HFFc6 (cell line): ENCODE data around the gene THRSP. TPM values are rescaled to one million over a fixed set of nuclear protein-coding genes. Genes with fewer than 3 reads are reported as not detected.

Experiments
- DNase-seq: peaks from one replicate; pipeline ENCODE4 v3.0.0-alpha.2; 2018
- H3K27ac Mint-ChIP-seq: 2 replicates; pipeline ENCODE4 v1.8.0; 2020; ENCODE audit warnings: mild to moderate bottlenecking, mixed read lengths
- H3K27me3 Mint-ChIP-seq: 2 replicates; pipeline ENCODE4 v1.8.0; 2021; ENCODE audit warnings: mild to moderate bottlenecking, moderate library complexity, mixed read lengths; ENCODE audit not compliant: insufficient read depth
- H3K36me3 Mint-ChIP-seq: 2 replicates; pipeline ENCODE4 v1.8.0; 2021; ENCODE audit warnings: low read depth, mixed read lengths
- H3K4me1 Mint-ChIP-seq: 2 replicates; pipeline ENCODE4 v1.8.0; 2020; ENCODE audit warnings: low read depth, mixed read lengths
- H3K4me3 Mint-ChIP-seq: 2 replicates; pipeline ENCODE4 v1.8.0; 2020; ENCODE audit warnings: mild to moderate bottlenecking, moderate library complexity, mixed read lengths
- H3K9me3 Mint-ChIP-seq: 2 replicates; pipeline ENCODE4 v1.8.0; 2020; ENCODE audit warnings: mild to moderate bottlenecking, mixed read lengths
- total RNA-seq, 6 experiments: library from RNA; stranded (reverse); fragmentation: NEBNext Ultra II Directional; extraction: Animal tissue kit (Norgen Biotek cat#: 25700); gene quantifications; 2 replicates in 1 of 6; 3 replicates in 5 of 6; pipeline ENCODE4 v1.2.3, GENCODE V29; 2021
- TF ChIP-seq, protein P1 (sequence below): fragments of 200-600 bp; sonication (generic); IDR thresholded peaks from 2 replicates; pipeline ENCODE4 v1.5.0; 2021; ENCODE audit warnings: antibody characterized with exemption, mild to moderate bottlenecking

The THRSP gene
- total RNA-seq, 6 experiments from 2014 or later, result not detected

DNA sequence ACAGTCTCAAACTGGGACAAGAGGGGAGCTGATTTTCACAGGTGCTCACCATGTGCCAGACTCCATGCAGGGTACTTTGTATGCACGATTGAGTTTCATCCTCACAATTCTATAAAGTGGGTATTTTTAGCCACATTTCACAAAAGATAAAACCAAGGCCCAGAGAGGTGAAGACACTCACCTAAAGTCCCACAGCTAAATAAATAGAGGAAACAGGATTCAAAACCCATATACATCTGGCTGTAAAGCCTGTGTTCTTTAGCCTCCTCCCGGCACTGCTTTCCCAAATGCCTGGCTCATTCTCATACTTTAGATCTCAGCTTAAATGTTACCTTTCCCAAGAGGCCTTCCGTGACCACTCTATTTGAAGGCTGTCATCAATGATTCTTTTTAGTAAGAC lies 27.3 kb upstream of the THRSP start:
- Mint-ChIP-seq H3K27me3 (peaks cover 2% of the 10 kb centered on the region; the same call in 1 of the 2 replicates), H3K27ac (no peak overlapping the region), H3K9me3 (no peaks in the 10 kb centered on the region), H3K4me3 (no peak overlapping the region), H3K4me1 (peaks cover 35% of the 10 kb centered on the region), H3K36me3 (no peaks in the 10 kb centered on the region)
- TF ChIP-seq, protein P1, sequence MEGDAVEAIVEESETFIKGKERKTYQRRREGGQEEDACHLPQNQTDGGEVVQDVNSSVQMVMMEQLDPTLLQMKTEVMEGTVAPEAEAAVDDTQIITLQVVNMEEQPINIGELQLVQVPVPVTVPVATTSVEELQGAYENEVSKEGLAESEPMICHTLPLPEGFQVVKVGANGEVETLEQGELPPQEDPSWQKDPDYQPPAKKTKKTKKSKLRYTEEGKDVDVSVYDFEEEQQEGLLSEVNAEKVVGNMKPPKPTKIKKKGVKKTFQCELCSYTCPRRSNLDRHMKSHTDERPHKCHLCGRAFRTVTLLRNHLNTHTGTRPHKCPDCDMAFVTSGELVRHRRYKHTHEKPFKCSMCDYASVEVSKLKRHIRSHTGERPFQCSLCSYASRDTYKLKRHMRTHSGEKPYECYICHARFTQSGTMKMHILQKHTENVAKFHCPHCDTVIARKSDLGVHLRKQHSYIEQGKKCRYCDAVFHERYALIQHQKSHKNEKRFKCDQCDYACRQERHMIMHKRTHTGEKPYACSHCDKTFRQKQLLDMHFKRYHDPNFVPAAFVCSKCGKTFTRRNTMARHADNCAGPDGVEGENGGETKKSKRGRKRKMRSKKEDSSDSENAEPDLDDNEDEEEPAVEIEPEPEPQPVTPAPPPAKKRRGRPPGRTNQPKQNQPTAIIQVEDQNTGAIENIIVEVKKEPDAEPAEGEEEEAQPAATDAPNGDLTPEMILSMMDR, result no peak
- DNase-seq, result no peak

DNA sequence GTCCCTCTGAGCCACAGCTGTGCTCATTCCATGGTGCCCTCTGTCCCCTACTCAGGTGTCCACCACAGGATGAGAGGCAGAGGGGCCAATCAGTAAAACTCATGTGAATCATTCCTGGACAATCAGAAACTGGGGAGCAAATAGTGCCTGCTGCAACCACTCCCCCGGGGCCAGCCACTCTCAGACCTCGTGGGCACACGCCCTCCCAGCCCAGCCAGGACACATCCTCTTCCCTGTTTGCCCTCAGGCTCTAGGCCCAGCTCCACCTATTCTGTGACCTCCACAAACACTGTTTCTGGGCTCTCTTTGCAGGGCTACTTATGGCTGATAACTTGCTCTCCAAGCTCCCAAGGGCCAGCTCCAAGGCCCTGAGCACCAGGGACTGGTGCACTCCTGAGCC lies 26.6 kb upstream of the THRSP start:
- Mint-ChIP-seq H3K36me3 (no peaks in the 10 kb centered on the region), H3K27ac (no peak overlapping the region), H3K4me3 (no peak overlapping the region), H3K9me3 (no peaks in the 10 kb centered on the region), H3K27me3 (peaks cover 2% of the 10 kb centered on the region; the same call in 1 of the 2 replicates), H3K4me1 (peaks cover 41% of the 10 kb centered on the region)
- no peak for DNase-seq
- TF ChIP-seq, protein P1, result no peak

DNA sequence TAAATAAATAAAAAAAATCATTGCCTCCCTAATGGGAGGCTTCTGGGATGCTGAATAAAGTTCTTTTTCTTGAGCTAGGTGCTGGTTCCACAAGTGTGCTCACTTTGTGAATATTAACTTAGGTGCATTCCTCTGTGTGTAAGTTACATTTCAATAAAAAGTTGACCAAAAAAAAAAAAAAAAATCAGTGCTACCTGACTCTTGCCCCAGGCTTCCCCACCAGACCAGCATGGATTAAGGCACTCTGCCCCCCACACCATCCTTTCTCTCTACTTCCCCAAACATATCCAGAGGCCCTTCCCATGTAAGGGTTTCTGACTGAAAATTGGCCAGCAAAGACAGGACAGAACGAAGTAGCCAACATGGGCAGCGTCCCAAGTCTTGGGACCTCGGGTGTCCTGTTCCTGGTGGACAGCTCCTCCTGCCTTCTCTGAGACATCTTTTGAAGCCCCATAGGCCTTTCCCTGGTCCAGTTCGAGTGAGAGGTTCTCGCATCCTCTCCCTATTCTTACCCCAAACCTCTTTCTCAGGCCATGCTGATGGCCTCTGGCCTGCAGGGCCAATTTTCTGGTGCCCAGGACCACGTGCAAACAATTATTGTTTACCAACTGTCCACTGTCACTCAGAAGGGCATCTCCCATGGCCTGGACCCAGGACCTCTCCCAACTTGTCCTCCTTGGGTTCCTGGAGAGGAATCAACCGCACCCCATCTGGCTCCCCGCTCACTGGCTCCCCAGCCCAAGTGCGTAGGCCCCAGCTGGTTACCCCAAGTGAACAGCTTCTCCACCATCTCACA lies 25.6 kb upstream of the THRSP start:
- Mint-ChIP-seq H3K4me1 (peaks cover 41% of the 10 kb centered on the region), H3K36me3 (no peaks in the 10 kb centered on the region), H3K4me3 (no peak overlapping the region), H3K9me3 (no peaks in the 10 kb centered on the region), H3K27me3 (peaks cover 2% of the 10 kb centered on the region; the same call in 1 of the 2 replicates), H3K27ac (peak overlapping the region; percentile 43; the same call in 1 of the 2 replicates)
- no peak for DNase-seq
- TF ChIP-seq, protein P1, result no peak

DNA sequence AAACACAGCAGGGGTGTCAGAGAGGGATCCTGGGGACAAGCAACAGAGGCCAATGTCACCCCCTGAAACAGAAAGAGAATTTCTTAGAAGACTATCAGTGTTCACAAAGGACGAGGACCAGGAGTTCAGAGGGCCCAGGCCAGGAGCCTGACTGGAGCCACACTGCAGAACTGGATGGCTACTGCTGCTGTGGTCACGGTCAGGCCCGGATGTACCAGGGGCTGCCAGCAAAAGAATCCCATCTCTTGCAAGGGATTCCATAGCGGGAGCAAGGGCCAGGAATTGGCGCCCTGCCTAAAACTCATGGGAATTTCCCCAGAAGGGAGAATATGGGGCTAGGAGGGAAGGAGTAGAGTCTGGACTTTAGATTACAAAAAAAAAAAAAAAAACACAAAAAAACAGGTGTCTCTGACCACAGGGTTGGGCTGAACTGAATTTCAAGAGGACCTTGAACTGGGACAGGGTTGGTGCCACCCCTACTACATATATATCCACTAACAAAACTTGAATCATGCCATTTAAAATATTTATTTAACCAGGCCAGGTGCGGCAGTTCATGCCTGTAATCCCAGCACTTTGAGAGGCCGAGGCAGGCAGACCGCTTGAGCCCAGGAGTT lies 24.9 kb upstream of the THRSP start:
- Mint-ChIP-seq H3K27ac (peak overlapping the region; percentile 43; the same call in 1 of the 2 replicates), H3K4me3 (no peak overlapping the region), H3K36me3 (no peaks in the 10 kb centered on the region), H3K4me1 (peaks cover 41% of the 10 kb centered on the region), H3K9me3 (no peaks in the 10 kb centered on the region), H3K27me3 (peaks cover 2% of the 10 kb centered on the region; the same call in 1 of the 2 replicates)
- TF ChIP-seq, protein P1, result no peak
- no peak for DNase-seq

DNA sequence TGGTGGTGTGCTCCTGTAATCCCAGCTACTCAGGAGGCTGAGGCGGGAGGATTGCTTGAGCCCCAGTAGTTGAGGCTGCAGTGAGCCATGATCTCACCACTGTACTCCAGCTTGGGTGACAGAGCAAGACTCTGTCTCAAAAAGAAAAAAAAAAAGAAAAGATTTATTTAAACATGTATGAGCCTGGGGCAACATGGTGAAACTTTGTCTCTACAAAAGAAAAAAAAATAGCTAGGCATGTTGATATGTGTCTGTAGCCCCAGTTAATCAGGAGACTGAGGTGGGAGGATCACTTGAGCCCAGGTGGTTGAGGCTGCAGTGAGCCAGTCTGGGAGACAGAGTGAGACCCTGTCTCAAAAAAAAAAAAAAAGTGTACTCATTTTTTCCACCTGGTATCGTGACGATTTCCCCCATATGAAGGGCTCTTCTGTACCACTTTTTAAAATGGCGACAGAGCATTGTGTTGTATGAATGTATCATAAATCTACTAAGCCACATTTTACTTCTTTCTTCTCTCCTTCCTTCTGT lies 24.2 kb upstream of the THRSP start:
- H3K36me3 Mint-ChIP-seq, result no peaks in the 10 kb centered on the region
- peaks cover 39% of the 10 kb centered on the region for H3K4me1 Mint-ChIP-seq
- no peaks in the 10 kb centered on the region for H3K9me3 Mint-ChIP-seq
- TF ChIP-seq, protein P1, result no peak
- H3K27ac Mint-ChIP-seq, result peak overlapping the region; percentile 100
- DNase-seq, result no peak
- H3K27me3 Mint-ChIP-seq, result peaks cover 2% of the 10 kb centered on the region
- peak overlapping the region; percentile 87 for H3K4me3 Mint-ChIP-seq
